Measurements from ENCODE around the gene KBTBD2.
"Not testable (repeated sequence)": the region's sequence is repeated elsewhere in the genome, so short reads cannot be mapped to it uniquely, and the experiment has no call there.

KBTBD2 gene

DNA sequence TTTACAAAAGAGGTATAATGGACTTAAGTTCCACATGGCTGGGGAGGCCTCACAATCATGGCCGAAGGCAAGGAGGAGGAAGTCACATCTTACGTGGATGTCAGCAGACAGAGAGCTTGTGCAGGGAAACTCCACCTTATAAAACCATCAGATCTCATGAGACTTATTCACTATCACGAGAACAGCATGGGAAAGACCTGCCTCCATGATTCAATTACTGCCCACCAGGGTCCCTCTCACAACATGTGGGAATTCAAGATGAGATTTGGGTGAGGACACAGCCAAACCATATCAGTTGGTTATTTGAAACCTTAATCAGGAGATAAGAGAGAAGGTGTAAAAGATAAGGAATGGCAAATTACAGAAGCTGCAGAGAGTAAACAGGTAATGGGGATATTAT, 40.9 kb downstream of the KBTBD2 start:
- H3K36me3 Mint-ChIP-seq (ENCODE audit: low read depth); H3K4me3 Mint-ChIP-seq; H3K4me1 Mint-ChIP-seq; DNase-seq; H3K9me3 Mint-ChIP-seq; H3K27ac Mint-ChIP-seq; ATAC-seq: not testable (repeated sequence)
- peaks cover 32% of the 10 kb centered on the region for H3K27me3 Mint-ChIP-seq

DNA sequence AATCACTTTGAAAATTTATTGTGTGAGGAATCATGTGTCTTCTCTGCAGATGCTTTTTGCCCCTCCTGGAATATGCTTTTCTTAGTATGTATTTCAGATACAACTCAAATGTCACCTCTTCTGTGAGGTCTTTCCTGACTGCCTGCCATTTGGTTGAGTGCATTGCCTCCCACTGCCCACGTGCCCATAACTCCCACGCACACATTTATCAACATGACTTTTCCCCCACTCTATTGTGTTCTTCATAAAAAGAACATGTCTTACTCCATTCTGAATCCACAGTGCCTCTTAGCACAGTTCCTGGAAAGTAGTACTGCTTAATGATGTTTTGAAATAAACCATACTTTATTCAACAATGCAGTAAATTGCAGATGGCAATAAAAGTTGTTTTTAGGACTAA, 42.9 kb downstream of the KBTBD2 start:
- not testable (repeated sequence) for H3K27ac Mint-ChIP-seq; DNase-seq; H3K4me1 Mint-ChIP-seq; ATAC-seq; H3K36me3 Mint-ChIP-seq (ENCODE audit: low read depth); H3K9me3 Mint-ChIP-seq; H3K4me3 Mint-ChIP-seq
- peaks cover 19% of the 10 kb centered on the region for H3K27me3 Mint-ChIP-seq

DNA sequence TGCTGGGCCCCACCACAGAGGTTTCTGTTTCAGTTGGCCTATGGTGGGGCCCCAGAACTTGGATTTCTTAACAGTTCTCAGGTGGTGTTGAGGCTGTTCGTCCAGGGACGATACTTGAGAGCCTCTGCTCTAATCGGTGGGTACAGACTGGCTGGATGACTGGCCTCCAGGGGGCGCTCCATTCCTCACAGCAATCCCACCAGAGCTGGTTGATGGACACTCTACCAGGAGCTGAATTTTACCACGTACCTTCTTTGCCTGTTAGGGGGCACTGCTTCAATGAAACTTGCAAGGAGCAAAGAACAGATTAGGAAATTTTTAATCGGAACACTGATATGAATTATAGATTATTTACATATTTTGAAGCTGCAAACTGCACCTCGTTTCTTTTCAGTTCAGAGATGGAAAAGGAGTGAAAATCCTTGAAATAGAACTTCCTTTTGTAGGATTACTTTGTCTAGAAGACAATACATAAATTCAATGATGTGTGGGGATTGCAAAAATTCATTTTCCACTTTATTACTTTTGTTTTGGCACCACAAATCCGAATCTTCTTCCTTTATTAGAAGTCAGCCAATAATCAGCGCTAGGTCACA, 44.8 kb downstream of the KBTBD2 start:
- DNase-seq (peak; percentile 93), ATAC-seq (peak; percentile 100)
- Mint-ChIP-seq H3K4me1 (peaks cover 8% of the 10 kb centered on the region), H3K27ac (no peak overlapping the region), H3K27me3 (peaks cover 12% of the 10 kb centered on the region), H3K36me3 (ENCODE audit: low read depth) (no peaks in the 10 kb centered on the region), H3K4me3 (no peak overlapping the region), H3K9me3 (no peaks in the 10 kb centered on the region)

- H3K27ac Mint-ChIP-seq; DNase-seq; H3K4me1 Mint-ChIP-seq; ATAC-seq; H3K4me3 Mint-ChIP-seq; H3K36me3 Mint-ChIP-seq (ENCODE audit: low read depth); H3K27me3 Mint-ChIP-seq; H3K9me3 Mint-ChIP-seq: not testable (repeated sequence)
These were observed 46.8 kb downstream of the KBTBD2 start for GRCh38 chr7:32844748-32845147.

DNA sequence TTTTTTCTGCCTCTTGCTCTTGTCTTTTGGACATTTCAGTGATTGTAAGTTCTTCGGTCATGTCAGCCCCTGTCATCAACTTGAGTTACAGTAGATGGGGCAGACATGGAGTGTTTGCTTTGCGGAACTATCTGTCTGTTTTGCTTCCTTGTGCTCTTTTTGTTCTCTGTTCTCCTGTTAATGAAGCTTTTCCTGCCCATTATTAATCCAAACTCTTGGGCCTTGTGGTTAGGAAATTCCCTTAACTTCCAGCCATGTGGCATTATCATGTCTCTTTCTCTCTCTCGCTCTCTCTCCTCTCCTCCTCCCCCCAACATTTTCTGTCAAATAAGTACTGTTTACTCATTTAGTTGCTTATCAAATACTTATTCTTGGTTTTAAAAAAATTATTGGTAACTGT, 47.8 kb downstream of the KBTBD2 start:
- H3K27me3 Mint-ChIP-seq; H3K4me3 Mint-ChIP-seq; H3K27ac Mint-ChIP-seq; DNase-seq; H3K9me3 Mint-ChIP-seq; H3K4me1 Mint-ChIP-seq; ATAC-seq; H3K36me3 Mint-ChIP-seq (ENCODE audit: low read depth): not testable (repeated sequence)

- not testable (repeated sequence) for H3K36me3 Mint-ChIP-seq (ENCODE audit: low read depth); H3K27ac Mint-ChIP-seq; H3K27me3 Mint-ChIP-seq; ATAC-seq; H3K9me3 Mint-ChIP-seq; H3K4me1 Mint-ChIP-seq; H3K4me3 Mint-ChIP-seq; DNase-seq
These were observed 51.7 kb downstream of the KBTBD2 start for GRCh38 chr7:32839846-32840245.

DNA sequence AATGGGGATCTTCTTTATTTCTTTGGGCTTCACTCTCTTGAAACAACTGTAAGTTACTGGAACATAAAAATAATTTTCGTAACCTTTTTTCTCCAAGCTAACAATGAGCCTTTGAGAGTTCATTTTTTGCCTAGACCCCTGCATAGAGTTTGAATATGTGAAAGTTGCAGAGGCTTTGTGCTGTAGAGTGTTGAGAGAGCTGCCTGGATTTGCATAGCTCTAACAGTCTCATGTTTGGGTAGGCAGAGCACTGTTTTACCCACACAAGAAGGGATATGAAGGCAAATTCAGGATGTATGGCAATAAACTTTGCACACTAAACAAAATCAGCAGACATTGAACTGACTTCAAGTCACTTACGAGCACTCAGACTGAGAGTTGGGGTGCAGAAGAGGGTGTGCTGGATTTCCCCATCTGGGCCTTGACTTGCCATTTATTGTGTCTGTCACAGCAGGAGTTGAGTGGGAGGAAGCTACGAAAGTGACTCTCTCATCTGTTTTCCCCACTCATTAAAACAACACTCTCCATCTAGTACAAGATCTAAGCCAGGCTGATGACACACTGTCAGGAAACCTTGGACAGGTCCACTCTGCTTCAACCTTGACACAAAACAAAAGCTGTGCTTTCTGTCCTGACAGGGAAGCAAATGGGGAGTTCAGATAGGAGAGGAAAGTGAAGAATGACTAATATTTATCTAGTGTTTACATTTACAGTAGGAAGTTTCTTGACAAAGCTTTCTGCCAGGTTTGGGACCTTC, 62.4 kb downstream of the KBTBD2 start:
- not testable (repeated sequence) for DNase-seq; H3K4me1 Mint-ChIP-seq; H3K27ac Mint-ChIP-seq; H3K36me3 Mint-ChIP-seq (ENCODE audit: low read depth); ATAC-seq; H3K4me3 Mint-ChIP-seq; H3K9me3 Mint-ChIP-seq; H3K27me3 Mint-ChIP-seq
